ENCODE measurements around the gene ANP32E.

- TF ChIP-seq POLR2A (IDR thresholded peaks at IDR 0.05; ENCODE audit: low read depth, low read length) (no peak), POLR2AphosphoS5 (IDR thresholded peaks at IDR 0.05; ENCODE audit: low read depth, low read length) (no peak), TAF1 (IDR thresholded peaks at IDR 0.05; ENCODE audit: borderline replicate concordance, low read depth, low read length) (no peak)
Observed at GRCh38 chr1:150237746-150238145, 1.8 kb upstream of the ANP32E start.

All from GM12892 (cell line).